Measurements from ENCODE around the gene PHLPP1. TPM values are rescaled to one million over a fixed set of nuclear protein-coding genes. Genes with fewer than 3 reads are reported as not detected.

PHLPP1 gene
- total and polyA plus RNA-seq, 2 donors: 3.2 to 4.5 TPM

DNA sequence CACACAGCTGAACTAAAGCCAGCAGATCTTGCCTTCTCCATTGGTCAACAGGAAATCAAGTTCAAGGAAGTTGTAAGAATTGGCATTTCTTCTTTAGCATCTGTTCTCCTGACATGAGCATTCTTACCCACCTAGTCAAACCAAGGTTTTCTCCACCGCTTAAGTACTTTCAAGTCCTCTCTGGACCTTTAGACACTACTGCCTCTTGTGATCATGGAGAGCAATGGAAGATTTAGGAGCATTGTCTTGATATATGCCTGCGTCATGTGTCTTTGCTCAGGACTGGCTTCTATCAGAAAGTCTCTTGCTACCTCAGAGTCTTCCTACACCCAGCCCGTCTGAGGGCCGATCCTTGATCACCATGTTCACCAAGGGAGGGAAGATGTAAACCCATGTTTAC, 262.2 kb downstream of the PHLPP1 start:
- Histone ChIP-seq H3K9me3 (ENCODE audit: control insufficient read depth in 2 of 2, insufficient read depth in 1 of 2, low read length in 1 of 2) (no peaks in the 10 kb centered on the region), H3K4me3 (ENCODE audit: low read length in 2 of 2) (no peak overlapping the region), H3K4me1 (ENCODE audit: control insufficient read depth in 2 of 2, insufficient read depth in 2 of 2, low read length in 2 of 2) (peaks cover 0 to 7% of the 10 kb centered on the region in 2 donors), H3K27me3 (ENCODE audit: control insufficient read depth in 2 of 2, insufficient read depth in 1 of 2, low read length in 1 of 2) (no peaks in the 10 kb centered on the region), H3K36me3 (ENCODE audit: control insufficient read depth in 2 of 2, insufficient read depth in 2 of 2, low read length in 1 of 2) (peaks cover 16 to 26% of the 10 kb centered on the region in 2 donors), H3K27ac (ENCODE audit: low read depth in 1 of 2, low read length in 1 of 2) (no peak overlapping the region)
- 98% methylated on average over 4 of the region's 4 CpGs for WGBS
- DNase-seq (ENCODE audit: low read depth in 6 of 9, low spot score in 9 of 9): no peak

DNA sequence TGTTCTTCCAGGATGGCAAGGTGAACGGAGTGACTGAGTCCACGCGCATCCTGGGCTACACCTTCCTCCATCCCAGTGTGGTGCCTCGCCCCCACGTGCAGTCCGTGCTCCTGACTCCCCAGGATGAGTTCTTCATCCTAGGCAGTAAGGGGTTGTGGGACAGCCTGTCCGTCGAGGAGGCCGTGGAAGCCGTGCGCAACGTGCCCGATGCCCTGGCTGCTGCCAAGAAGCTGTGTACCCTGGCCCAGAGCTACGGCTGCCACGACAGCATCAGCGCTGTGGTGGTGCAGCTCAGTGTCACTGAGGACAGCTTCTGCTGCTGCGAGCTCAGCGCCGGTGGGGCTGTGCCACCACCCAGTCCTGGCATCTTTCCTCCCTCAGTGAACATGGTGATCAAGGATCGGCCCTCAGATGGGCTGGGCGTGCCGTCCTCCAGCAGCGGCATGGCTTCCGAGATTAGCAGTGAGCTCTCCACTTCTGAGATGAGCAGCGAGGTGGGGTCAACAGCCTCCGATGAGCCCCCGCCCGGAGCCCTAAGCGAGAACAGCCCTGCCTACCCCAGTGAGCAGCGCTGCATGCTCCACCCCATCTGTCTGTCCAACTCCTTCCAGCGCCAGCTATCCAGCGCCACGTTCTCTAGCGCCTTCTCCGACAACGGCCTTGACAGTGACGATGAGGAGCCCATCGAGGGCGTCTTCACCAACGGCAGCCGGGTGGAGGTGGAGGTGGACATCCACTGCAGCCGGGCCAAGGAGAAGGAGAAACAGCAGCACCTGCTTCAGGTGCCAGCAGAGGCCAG, 263.1 kb downstream of the PHLPP1 start:
- Histone ChIP-seq H3K9me3 (ENCODE audit: control insufficient read depth in 2 of 2, insufficient read depth in 1 of 2, low read length in 1 of 2) (no peaks in the 10 kb centered on the region), H3K36me3 (ENCODE audit: control insufficient read depth in 2 of 2, insufficient read depth in 2 of 2, low read length in 1 of 2) (peaks cover 16 to 24% of the 10 kb centered on the region in 2 donors), H3K27me3 (ENCODE audit: control insufficient read depth in 2 of 2, insufficient read depth in 1 of 2, low read length in 1 of 2) (no peaks in the 10 kb centered on the region), H3K27ac (ENCODE audit: low read depth in 1 of 2, low read length in 1 of 2) (no peak overlapping the region), H3K4me3 (ENCODE audit: low read length in 2 of 2) (no peak overlapping the region), H3K4me1 (ENCODE audit: control insufficient read depth in 2 of 2, insufficient read depth in 2 of 2, low read length in 2 of 2) (peaks cover 0 to 9% of the 10 kb centered on the region in 2 donors)
- 98% methylated on average over 42 of the region's 42 CpGs for WGBS
- no peak for DNase-seq (ENCODE audit: low read depth in 6 of 9, low spot score in 9 of 9)

DNA sequence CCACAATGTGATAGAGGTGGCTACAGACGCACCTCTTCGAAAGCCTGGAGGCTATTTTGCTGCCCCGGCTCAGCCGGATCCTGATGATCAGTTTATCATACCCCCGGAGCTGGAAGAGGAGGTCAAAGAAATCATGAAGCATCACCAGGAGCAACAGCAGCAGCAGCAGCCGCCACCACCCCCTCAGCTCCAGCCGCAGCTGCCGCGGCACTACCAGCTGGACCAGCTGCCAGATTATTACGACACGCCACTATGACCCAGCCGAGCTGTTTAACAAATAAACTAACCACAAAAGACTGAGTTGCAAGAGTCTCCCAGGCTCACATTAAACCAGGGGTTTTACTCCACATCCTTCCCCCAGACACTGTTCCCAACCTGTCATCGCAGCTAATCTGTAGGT, 263.8 kb downstream of the PHLPP1 start:
- Histone ChIP-seq H3K4me3 (ENCODE audit: low read length in 2 of 2) (no peak overlapping the region), H3K27me3 (ENCODE audit: control insufficient read depth in 2 of 2, insufficient read depth in 1 of 2, low read length in 1 of 2) (no peaks in the 10 kb centered on the region), H3K9me3 (ENCODE audit: control insufficient read depth in 2 of 2, insufficient read depth in 1 of 2, low read length in 1 of 2) (no peaks in the 10 kb centered on the region), H3K36me3 (ENCODE audit: control insufficient read depth in 2 of 2, insufficient read depth in 2 of 2, low read length in 1 of 2) (peaks cover 16 to 24% of the 10 kb centered on the region in 2 donors), H3K27ac (ENCODE audit: low read depth in 1 of 2, low read length in 1 of 2) (no peak overlapping the region), H3K4me1 (ENCODE audit: control insufficient read depth in 2 of 2, insufficient read depth in 2 of 2, low read length in 2 of 2) (peaks cover 0 to 9% of the 10 kb centered on the region in 2 donors)
- DNase-seq (ENCODE audit: low read depth in 6 of 9, low spot score in 9 of 9): no peak
- 90% methylated on average over 13 of the region's 13 CpGs for WGBS

DNA sequence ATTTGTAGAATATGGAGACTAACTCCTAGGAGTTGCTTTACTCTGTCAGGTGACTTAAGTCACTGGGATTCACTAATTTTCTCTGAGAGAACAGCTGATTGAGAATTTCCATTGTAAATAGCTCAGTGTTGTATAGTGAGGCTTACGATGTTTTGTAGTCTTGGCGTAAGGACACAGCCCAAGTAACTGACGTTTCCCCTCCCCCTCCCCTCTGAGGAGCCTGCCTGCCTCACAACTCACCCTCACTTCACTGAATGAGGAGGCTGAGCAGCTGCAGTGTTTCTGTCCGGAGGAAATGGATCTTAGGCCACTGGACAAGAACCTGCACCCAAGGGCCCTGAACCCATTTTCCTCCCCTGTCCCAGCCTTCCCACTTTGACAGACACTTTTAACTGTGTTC, 264.6 kb downstream of the PHLPP1 start:
- Histone ChIP-seq H3K4me1 (ENCODE audit: control insufficient read depth in 2 of 2, insufficient read depth in 2 of 2, low read length in 2 of 2) (peaks cover 0 to 6% of the 10 kb centered on the region in 2 donors), H3K4me3 (ENCODE audit: low read length in 2 of 2) (no peak overlapping the region), H3K27ac (ENCODE audit: low read depth in 1 of 2, low read length in 1 of 2) (no peak overlapping the region), H3K9me3 (ENCODE audit: control insufficient read depth in 2 of 2, insufficient read depth in 1 of 2, low read length in 1 of 2) (no peaks in the 10 kb centered on the region), H3K27me3 (ENCODE audit: control insufficient read depth in 2 of 2, insufficient read depth in 1 of 2, low read length in 1 of 2) (no peaks in the 10 kb centered on the region), H3K36me3 (ENCODE audit: control insufficient read depth in 2 of 2, insufficient read depth in 2 of 2, low read length in 1 of 2) (peaks cover 16 to 24% of the 10 kb centered on the region in 2 donors)
- 97% methylated on average over 4 of the region's 4 CpGs for WGBS
- no peak for DNase-seq (ENCODE audit: low read depth in 6 of 9, low spot score in 9 of 9)

DNA sequence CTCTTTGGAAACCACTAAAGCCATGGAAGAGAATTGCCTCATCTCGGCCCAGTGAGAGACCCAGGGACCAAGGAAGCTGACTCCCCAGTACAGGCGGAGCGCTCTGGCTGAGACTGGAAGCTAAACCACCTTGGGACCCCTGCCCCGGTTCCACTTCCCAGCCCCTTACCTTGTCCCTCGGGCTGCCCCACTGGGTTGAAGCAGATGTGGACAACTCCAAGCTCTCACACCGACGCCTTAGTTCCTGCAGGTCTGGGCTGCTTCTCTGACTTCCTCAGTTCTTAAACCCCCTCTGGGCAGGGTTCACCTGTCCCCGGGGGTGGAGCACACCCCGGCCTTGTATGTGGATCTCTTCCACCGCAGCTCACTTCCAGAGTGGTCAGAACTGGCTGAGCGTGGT, 266.2 kb downstream of the PHLPP1 start:
- DNase-seq (ENCODE audit: low read depth in 6 of 9, low spot score in 9 of 9): no peak
- Histone ChIP-seq H3K4me1 (ENCODE audit: control insufficient read depth in 2 of 2, insufficient read depth in 2 of 2, low read length in 2 of 2) (peaks cover 0 to 3% of the 10 kb centered on the region in 2 donors), H3K4me3 (ENCODE audit: low read length in 2 of 2) (no peak overlapping the region), H3K27me3 (ENCODE audit: control insufficient read depth in 2 of 2, insufficient read depth in 1 of 2, low read length in 1 of 2) (no peaks in the 10 kb centered on the region), H3K27ac (ENCODE audit: low read depth in 1 of 2, low read length in 1 of 2) (no peak overlapping the region), H3K36me3 (ENCODE audit: control insufficient read depth in 2 of 2, insufficient read depth in 2 of 2, low read length in 1 of 2) (peaks cover 7 to 14% of the 10 kb centered on the region in 2 donors), H3K9me3 (ENCODE audit: control insufficient read depth in 2 of 2, insufficient read depth in 1 of 2, low read length in 1 of 2) (no peaks in the 10 kb centered on the region)
- WGBS: 96% methylated on average over 11 of the region's 11 CpGs

DNA sequence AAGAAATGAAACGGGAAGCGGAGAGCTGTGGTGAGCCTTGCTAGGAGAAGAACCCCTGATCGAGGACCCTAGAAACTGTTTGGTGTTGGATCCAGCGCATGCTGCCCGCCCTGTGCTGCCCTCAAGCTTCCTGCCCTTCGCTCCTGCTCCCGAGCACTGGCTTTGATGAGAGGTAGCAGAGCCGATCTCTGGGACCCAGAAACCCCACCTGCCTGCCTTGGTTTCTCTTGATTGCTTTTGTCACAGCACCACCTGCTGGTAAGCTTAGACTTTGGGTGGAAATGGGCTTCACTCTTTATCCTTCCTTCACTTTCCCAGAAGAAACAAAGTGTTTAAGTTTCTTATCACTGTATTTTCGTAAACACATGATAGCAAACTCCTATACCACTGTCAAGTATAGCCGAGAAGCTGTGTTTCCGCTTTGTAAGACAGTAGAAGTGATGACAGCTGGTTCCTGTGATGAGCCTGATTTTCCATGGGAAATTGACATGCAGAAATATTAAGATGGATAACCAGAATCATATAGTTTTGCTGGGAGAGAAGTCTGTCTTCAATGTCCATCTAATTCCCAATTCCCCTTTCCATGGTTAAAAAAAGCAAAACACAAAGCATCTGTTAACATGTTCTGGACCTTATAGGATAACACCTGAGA, 267.4 kb downstream of the PHLPP1 start:
- peaks cover 0 to 3% of the 10 kb centered on the region in 2 donors for H3K4me1 ChIP-seq (ENCODE audit: control insufficient read depth in 2 of 2, insufficient read depth in 2 of 2, low read length in 2 of 2)

DNA sequence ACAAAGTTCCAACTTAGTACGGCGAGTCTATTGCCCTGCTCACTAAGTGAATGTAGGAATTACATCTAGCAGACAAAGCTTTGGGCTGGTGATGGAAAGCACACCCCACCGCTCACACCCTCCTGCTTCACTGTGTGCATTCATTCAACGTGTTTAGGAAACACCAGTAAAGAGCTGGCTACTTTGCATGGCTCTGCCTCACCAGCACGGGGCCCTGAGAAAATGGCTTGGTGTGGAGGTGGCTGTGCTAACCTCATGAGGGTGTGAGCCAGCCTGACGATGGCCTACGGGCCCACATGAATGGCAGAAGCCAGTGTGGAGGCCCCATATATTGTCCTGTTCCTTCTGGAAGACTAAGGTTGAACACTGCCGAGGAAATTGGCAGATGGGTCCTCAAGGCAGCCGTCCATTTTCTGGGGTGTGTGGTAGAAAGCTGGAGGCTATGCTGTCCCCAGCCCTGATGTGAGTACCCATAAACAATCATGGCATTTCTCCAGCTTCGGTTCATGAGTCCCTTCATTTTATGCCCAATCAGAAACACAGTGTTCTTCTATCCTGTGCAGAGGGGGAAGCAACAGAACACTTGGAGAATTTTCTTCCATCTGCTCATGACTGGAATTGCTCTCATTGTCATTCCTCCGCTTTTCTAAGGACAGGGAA, 269.4 kb downstream of the PHLPP1 start:
- Histone ChIP-seq H3K9me3 (ENCODE audit: control insufficient read depth in 2 of 2, insufficient read depth in 1 of 2, low read length in 1 of 2) (no peaks in the 10 kb centered on the region), H3K36me3 (ENCODE audit: control insufficient read depth in 2 of 2, insufficient read depth in 2 of 2, low read length in 1 of 2) (no peaks in the 10 kb centered on the region), H3K27ac (ENCODE audit: low read depth in 1 of 2, low read length in 1 of 2) (no peak overlapping the region), H3K4me3 (ENCODE audit: low read length in 2 of 2) (no peak overlapping the region), H3K4me1 (ENCODE audit: control insufficient read depth in 2 of 2, insufficient read depth in 2 of 2, low read length in 2 of 2) (peaks cover 0 to 3% of the 10 kb centered on the region in 2 donors), H3K27me3 (ENCODE audit: control insufficient read depth in 2 of 2, insufficient read depth in 1 of 2, low read length in 1 of 2) (no peaks in the 10 kb centered on the region)
- 96% methylated on average over 11 of the region's 11 CpGs for WGBS
- no peak for DNase-seq (ENCODE audit: low read depth in 6 of 9, low spot score in 9 of 9)

More for the DNA sequence above, 267.4 kb downstream of the PHLPP1 start:
- H3K36me3 ChIP-seq (ENCODE audit: control insufficient read depth in 2 of 2, insufficient read depth in 2 of 2, low read length in 1 of 2): peaks cover 7 to 14% of the 10 kb centered on the region in 2 donors
- H3K9me3 ChIP-seq (ENCODE audit: control insufficient read depth in 2 of 2, insufficient read depth in 1 of 2, low read length in 1 of 2): no peaks in the 10 kb centered on the region
- peak; percentile 43 to 88 (median 69) for DNase-seq (ENCODE audit: low read depth in 6 of 9, low spot score in 9 of 9)
- peak overlapping the region in 1 of 2 donors; percentile 16 for H3K4me3 ChIP-seq (ENCODE audit: low read length in 2 of 2)
- H3K27ac ChIP-seq (ENCODE audit: low read depth in 1 of 2, low read length in 1 of 2): no peak overlapping the region
- H3K27me3 ChIP-seq (ENCODE audit: control insufficient read depth in 2 of 2, insufficient read depth in 1 of 2, low read length in 1 of 2): no peaks in the 10 kb centered on the region
- 38% methylated on average over 11 of the region's 11 CpGs for WGBS

DNA sequence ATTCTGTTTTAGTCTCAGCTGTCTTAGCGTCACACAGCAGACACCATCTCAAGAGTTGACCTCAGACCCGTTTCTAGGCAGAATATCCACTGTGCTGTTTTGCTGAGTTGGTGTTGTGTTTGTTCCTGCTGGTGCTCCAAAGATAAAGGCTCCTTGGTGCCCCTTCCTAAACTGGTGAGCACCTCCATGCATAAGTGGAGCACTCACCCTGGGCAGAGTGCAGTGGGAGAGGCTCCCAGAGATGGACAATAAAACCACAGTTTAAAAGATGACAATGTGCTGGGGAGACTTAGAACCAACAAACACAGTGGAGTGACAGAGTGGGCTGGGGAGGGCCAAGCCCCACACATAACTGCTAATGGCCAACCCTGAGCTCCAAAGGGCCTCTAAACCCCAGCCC, 271.1 kb downstream of the PHLPP1 start:
- no peaks in the 10 kb centered on the region for H3K36me3 ChIP-seq (ENCODE audit: control insufficient read depth in 2 of 2, insufficient read depth in 2 of 2, low read length in 1 of 2)

More for the DNA sequence above, 271.1 kb downstream of the PHLPP1 start:
- 91% methylated on average over 2 of the region's 2 CpGs for WGBS
- Histone ChIP-seq H3K4me3 (ENCODE audit: low read length in 2 of 2) (no peak overlapping the region), H3K9me3 (ENCODE audit: control insufficient read depth in 2 of 2, insufficient read depth in 1 of 2, low read length in 1 of 2) (no peaks in the 10 kb centered on the region), H3K4me1 (ENCODE audit: control insufficient read depth in 2 of 2, insufficient read depth in 2 of 2, low read length in 2 of 2) (peaks cover 0 to 3% of the 10 kb centered on the region in 2 donors), H3K27me3 (ENCODE audit: control insufficient read depth in 2 of 2, insufficient read depth in 1 of 2, low read length in 1 of 2) (no peaks in the 10 kb centered on the region), H3K27ac (ENCODE audit: low read depth in 1 of 2, low read length in 1 of 2) (no peak overlapping the region)
- DNase-seq (ENCODE audit: low read depth in 6 of 9, low spot score in 9 of 9): no peak
